Measurements from ENCODE around the gene NTN5. TPM values are rescaled to one million over a fixed set of nuclear protein-coding genes. Genes with fewer than 3 reads are reported as not detected.
"Not testable (repeated sequence)": the region's sequence is repeated elsewhere in the genome, so short reads cannot be mapped to it uniquely, and the experiment has no call there.

Gene NTN5
- polyA plus RNA-seq, 1 donor, result 0.42 TPM

- Histone ChIP-seq H3K9me3 (ENCODE audit: control insufficient read depth, low read depth, low read length) (peaks cover 8% of the 10 kb centered on the region), H3K4me1 (ENCODE audit: control insufficient read depth, insufficient read depth, low read length) (peaks cover 19% of the 10 kb centered on the region), H3K4me3 (ENCODE audit: low read length) (peak overlapping the region; percentile 71), H3K27me3 (ENCODE audit: control insufficient read depth, insufficient read depth, low read length) (peaks cover 9% of the 10 kb centered on the region), H3K27ac (ENCODE audit: low read length) (peak overlapping the region; percentile 97), H3K36me3 (ENCODE audit: control insufficient read depth, insufficient read depth, low read length) (peaks cover 6% of the 10 kb centered on the region)
- peak in 1 of 2 donors; percentile 62 for DNase-seq
- no CpG with 5 or more reads among the region's 34 CpGs for WGBS (ENCODE audit: insufficient coverage, low lambda C conversion rate)
These were observed 23.7 kb upstream of the NTN5 start for GRCh38 chr19:48696353-48697010.

GRCh38 chr19:48695743-48696352 is 23.0 kb upstream of the NTN5 start, which contains the start of gene FUT2:
Gene FUT2 (plus strand): TSS chr19:48695971. CDS start chr19:48702957, 6,986 bp downstream.
- H3K4me1 ChIP-seq (ENCODE audit: control insufficient read depth, insufficient read depth, low read length), result peaks cover 19% of the 10 kb centered on the region
- peak; percentile 96 to 97 for DNase-seq
- peaks cover 8% of the 10 kb centered on the region for H3K9me3 ChIP-seq (ENCODE audit: control insufficient read depth, low read depth, low read length)
- peaks cover 9% of the 10 kb centered on the region for H3K27me3 ChIP-seq (ENCODE audit: control insufficient read depth, insufficient read depth, low read length)
- peak within 1 kb of the TSS; percentile 71 for H3K4me3 ChIP-seq (ENCODE audit: low read length)
- H3K36me3 ChIP-seq (ENCODE audit: control insufficient read depth, insufficient read depth, low read length), result peaks cover 2% of the 10 kb centered on the region
- WGBS (ENCODE audit: insufficient coverage, low lambda C conversion rate), result no CpG with 5 or more reads among the region's 16 CpGs
- H3K27ac ChIP-seq (ENCODE audit: low read length), result peak within 1 kb of the TSS; percentile 97

GRCh38 chr19:48693629-48694028 is 20.8 kb upstream of the NTN5 start:
- H3K4me3 ChIP-seq (ENCODE audit: low read length); H3K27ac ChIP-seq (ENCODE audit: low read length); DNase-seq; H3K27me3 ChIP-seq (ENCODE audit: control insufficient read depth, insufficient read depth, low read length); H3K36me3 ChIP-seq (ENCODE audit: control insufficient read depth, insufficient read depth, low read length); H3K9me3 ChIP-seq (ENCODE audit: control insufficient read depth, low read depth, low read length): not testable (repeated sequence)
- no CpG with 5 or more reads among the region's 9 CpGs for whole genome bisulfite sequencing (ENCODE audit: insufficient coverage, low lambda C conversion rate)
- peaks cover 19% of the 10 kb centered on the region for H3K4me1 ChIP-seq (ENCODE audit: control insufficient read depth, insufficient read depth, low read length)

GRCh38 chr19:48689449-48689848 is 16.6 kb upstream of the NTN5 start:
- no CpG with 5 or more reads among the region's 7 CpGs for WGBS (ENCODE audit: insufficient coverage, low lambda C conversion rate)
- Histone ChIP-seq H3K36me3 (ENCODE audit: control insufficient read depth, insufficient read depth, low read length) (no peaks in the 10 kb centered on the region), H3K4me1 (ENCODE audit: control insufficient read depth, insufficient read depth, low read length) (peaks cover 36% of the 10 kb centered on the region), H3K9me3 (ENCODE audit: control insufficient read depth, low read depth, low read length) (peaks cover 8% of the 10 kb centered on the region), H3K27me3 (ENCODE audit: control insufficient read depth, insufficient read depth, low read length) (no peaks in the 10 kb centered on the region), H3K4me3 (ENCODE audit: low read length) (no peak overlapping the region), H3K27ac (ENCODE audit: low read length) (no peak overlapping the region)
- no peak for DNase-seq

- Histone ChIP-seq H3K4me1 (ENCODE audit: control insufficient read depth, insufficient read depth, low read length) (peaks cover 39% of the 10 kb centered on the region), H3K27me3 (ENCODE audit: control insufficient read depth, insufficient read depth, low read length) (no peaks in the 10 kb centered on the region), H3K27ac (ENCODE audit: low read length) (peak overlapping the region; percentile 91), H3K36me3 (ENCODE audit: control insufficient read depth, insufficient read depth, low read length) (no peaks in the 10 kb centered on the region), H3K9me3 (ENCODE audit: control insufficient read depth, low read depth, low read length) (no peaks in the 10 kb centered on the region), H3K4me3 (ENCODE audit: low read length) (no peak overlapping the region)
- no CpG with 5 or more reads among the region's 3 CpGs for whole genome bisulfite sequencing (ENCODE audit: insufficient coverage, low lambda C conversion rate)
- peak; percentile 56 to 82 for DNase-seq
These were observed 15.0 kb upstream of the NTN5 start for GRCh38 chr19:48687776-48688175.

GRCh38 chr19:48686637-48687036 is 13.8 kb upstream of the NTN5 start:
- not testable (repeated sequence) for H3K4me3 ChIP-seq (ENCODE audit: low read length); H3K9me3 ChIP-seq (ENCODE audit: control insufficient read depth, low read depth, low read length); H3K27me3 ChIP-seq (ENCODE audit: control insufficient read depth, insufficient read depth, low read length); DNase-seq; H3K36me3 ChIP-seq (ENCODE audit: control insufficient read depth, insufficient read depth, low read length)
- Histone ChIP-seq H3K4me1 (ENCODE audit: control insufficient read depth, insufficient read depth, low read length) (peaks cover 39% of the 10 kb centered on the region), H3K27ac (ENCODE audit: low read length) (peak overlapping the region; percentile 91)
- WGBS (ENCODE audit: insufficient coverage, low lambda C conversion rate), result no CpG with 5 or more reads among the region's 7 CpGs

GRCh38 chr19:48686088-48686487 is 13.3 kb upstream of the NTN5 start:
- no peaks in the 10 kb centered on the region for H3K9me3 ChIP-seq (ENCODE audit: control insufficient read depth, low read depth, low read length)
- no peak overlapping the region for H3K27ac ChIP-seq (ENCODE audit: low read length)
- H3K27me3 ChIP-seq (ENCODE audit: control insufficient read depth, insufficient read depth, low read length), result no peaks in the 10 kb centered on the region
- peaks cover 39% of the 10 kb centered on the region for H3K4me1 ChIP-seq (ENCODE audit: control insufficient read depth, insufficient read depth, low read length)
- 90% methylated on average over 2 of the region's 3 CpGs for WGBS (ENCODE audit: insufficient coverage, low lambda C conversion rate)
- no peaks in the 10 kb centered on the region for H3K36me3 ChIP-seq (ENCODE audit: control insufficient read depth, insufficient read depth, low read length)
- no peak overlapping the region for H3K4me3 ChIP-seq (ENCODE audit: low read length)
- DNase-seq, result no peak

GRCh38 chr19:48685583-48685982 is 12.8 kb upstream of the NTN5 start:
- Histone ChIP-seq H3K9me3 (ENCODE audit: control insufficient read depth, low read depth, low read length) (peaks cover 1% of the 10 kb centered on the region), H3K36me3 (ENCODE audit: control insufficient read depth, insufficient read depth, low read length) (no peaks in the 10 kb centered on the region), H3K27ac (ENCODE audit: low read length) (peak overlapping the region; percentile 42), H3K27me3 (ENCODE audit: control insufficient read depth, insufficient read depth, low read length) (no peaks in the 10 kb centered on the region), H3K4me3 (ENCODE audit: low read length) (no peak overlapping the region), H3K4me1 (ENCODE audit: control insufficient read depth, insufficient read depth, low read length) (peaks cover 39% of the 10 kb centered on the region)
- no CpG with 5 or more reads among the region's 9 CpGs for WGBS (ENCODE audit: insufficient coverage, low lambda C conversion rate)
- peak; percentile 42 to 67 for DNase-seq

GRCh38 chr19:48683349-48683748 is 10.5 kb upstream of the NTN5 start:
- no CpG with 5 or more reads among the region's 11 CpGs for WGBS (ENCODE audit: insufficient coverage, low lambda C conversion rate)

GRCh38 chr19:48681127-48681470 is 8.3 kb upstream of the NTN5 start:
- peaks cover 46% of the 10 kb centered on the region for H3K4me1 ChIP-seq (ENCODE audit: control insufficient read depth, insufficient read depth, low read length)
- H3K4me3 ChIP-seq (ENCODE audit: low read length), result no peak overlapping the region
- H3K27me3 ChIP-seq (ENCODE audit: control insufficient read depth, insufficient read depth, low read length), result no peaks in the 10 kb centered on the region
- peaks cover 4% of the 10 kb centered on the region for H3K9me3 ChIP-seq (ENCODE audit: control insufficient read depth, low read depth, low read length)
- no peak overlapping the region for H3K27ac ChIP-seq (ENCODE audit: low read length)
- DNase-seq, result no peak
- WGBS (ENCODE audit: insufficient coverage, low lambda C conversion rate), result no CpG with 5 or more reads among the region's 7 CpGs
- no peaks in the 10 kb centered on the region for H3K36me3 ChIP-seq (ENCODE audit: control insufficient read depth, insufficient read depth, low read length)

More at GRCh38 chr19:48683349-48683748, 10.5 kb upstream of the NTN5 start:
- no peak overlapping the region for H3K27ac ChIP-seq (ENCODE audit: low read length)
- H3K27me3 ChIP-seq (ENCODE audit: control insufficient read depth, insufficient read depth, low read length), result no peaks in the 10 kb centered on the region
- peaks cover 42% of the 10 kb centered on the region for H3K4me1 ChIP-seq (ENCODE audit: control insufficient read depth, insufficient read depth, low read length)
- H3K9me3 ChIP-seq (ENCODE audit: control insufficient read depth, low read depth, low read length), result peaks cover 4% of the 10 kb centered on the region
- no peaks in the 10 kb centered on the region for H3K36me3 ChIP-seq (ENCODE audit: control insufficient read depth, insufficient read depth, low read length)
- no peak overlapping the region for H3K4me3 ChIP-seq (ENCODE audit: low read length)
- no peak for DNase-seq

All from large intestine (tissue), 3 donors.